GM04503 (cell line): ENCODE measurements around the gene MS4A4E.
A peak's percentile ranks its signal among the peaks of the same experiment; 100 is the strongest.
"Not testable (repeated sequence)": the region's sequence is repeated elsewhere in the genome, so short reads cannot be mapped to it uniquely, and the experiment has no call there.

Experiments
- DNase-seq: peaks from one replicate; pipeline ENCODE4 v3.0.0-alpha.2; 2012; ENCODE audit warnings: low read depth

The MS4A4E gene

DNA sequence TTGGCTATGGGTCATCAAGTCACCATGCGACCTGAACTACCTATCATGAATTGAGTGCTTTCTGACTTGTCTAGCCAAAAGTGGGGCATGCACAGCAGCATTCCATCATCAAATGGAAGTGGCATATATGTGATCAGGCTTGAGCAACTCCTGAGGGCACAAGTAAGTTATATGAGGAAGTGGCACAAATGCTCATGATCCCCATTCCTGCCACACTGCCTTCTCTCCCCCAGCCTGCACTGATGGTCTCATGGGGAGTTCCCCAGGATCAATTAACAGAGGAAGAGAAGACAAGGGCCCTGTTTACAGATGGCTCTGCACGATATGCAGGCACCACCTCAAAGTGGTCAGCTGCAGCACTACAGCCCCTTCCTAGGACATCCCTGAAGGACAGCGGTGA lies 21.8 kb downstream of the MS4A4E start:
- DNase-seq, result no peak

- no peak for DNase-seq
Observed at GRCh38 chr11:60214386-60214785, 28.6 kb downstream of the MS4A4E start.

GRCh38 chr11:60211206-60211605 lies 31.7 kb downstream of the MS4A4E start:
- DNase-seq, result no peak

DNA sequence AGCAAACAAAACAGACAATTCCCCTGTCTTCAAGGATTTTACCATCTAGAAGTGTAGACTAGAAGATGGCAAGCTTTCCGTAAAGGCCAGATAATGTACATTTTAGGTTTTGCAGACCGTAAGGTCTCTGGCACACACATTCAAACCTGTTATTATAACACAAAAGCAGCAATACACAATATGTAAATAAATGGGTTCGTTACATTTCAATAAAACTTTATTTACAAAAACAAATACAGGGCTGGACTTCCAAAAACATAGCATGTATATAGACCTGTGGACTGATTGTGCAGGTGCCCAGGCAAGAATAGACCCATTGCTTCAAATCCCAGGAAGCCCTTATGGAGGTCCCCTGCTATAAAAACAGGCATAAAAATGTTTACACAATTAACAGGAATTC lies 33.0 kb downstream of the MS4A4E start:
- DNase-seq, result no peak

DNA sequence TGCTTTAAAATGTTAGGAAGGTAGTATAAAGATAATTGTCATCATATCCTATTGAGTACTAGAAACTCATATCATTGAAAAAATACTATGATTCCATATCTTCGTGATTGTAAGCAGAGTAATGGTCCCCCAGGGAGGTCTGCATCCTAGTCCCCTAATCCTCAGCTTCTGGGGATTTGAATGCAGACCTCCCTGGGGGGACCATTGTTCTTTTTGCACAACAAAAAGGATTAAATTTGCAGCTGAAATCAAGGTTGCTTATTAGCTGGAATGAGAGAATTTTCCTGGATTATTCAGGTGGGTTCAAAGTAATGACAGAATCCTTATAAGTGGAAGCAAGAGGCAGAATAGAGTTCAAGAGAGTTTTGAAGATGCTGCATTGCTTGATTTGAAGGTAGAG lies 34.0 kb downstream of the MS4A4E start:
- no peak for DNase-seq

- no peak for DNase-seq
Observed at GRCh38 chr11:60208146-60208895, 34.6 kb downstream of the MS4A4E start.

- no peak for DNase-seq
Observed at GRCh38 chr11:60206616-60207015, 36.3 kb downstream of the MS4A4E start.

DNA sequence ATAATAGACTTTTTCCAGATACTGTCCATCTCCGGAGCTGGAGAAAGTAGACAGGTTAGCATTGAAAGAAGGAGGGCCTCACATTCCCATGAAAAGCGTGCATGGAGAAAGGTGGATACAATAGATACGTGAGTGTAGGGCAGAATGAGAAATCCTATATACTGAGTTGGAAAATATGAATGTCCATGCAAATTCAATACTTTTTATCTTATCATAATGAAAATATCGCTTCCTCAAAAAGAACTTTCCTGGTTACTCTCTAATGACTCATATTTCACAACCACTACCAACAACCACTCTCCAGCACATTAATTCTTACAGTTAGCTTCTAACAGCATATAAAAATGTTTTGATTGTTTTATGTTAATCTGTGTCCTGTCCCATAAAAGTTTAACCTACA lies 38.0 kb downstream of the MS4A4E start:
- no peak for DNase-seq

DNA sequence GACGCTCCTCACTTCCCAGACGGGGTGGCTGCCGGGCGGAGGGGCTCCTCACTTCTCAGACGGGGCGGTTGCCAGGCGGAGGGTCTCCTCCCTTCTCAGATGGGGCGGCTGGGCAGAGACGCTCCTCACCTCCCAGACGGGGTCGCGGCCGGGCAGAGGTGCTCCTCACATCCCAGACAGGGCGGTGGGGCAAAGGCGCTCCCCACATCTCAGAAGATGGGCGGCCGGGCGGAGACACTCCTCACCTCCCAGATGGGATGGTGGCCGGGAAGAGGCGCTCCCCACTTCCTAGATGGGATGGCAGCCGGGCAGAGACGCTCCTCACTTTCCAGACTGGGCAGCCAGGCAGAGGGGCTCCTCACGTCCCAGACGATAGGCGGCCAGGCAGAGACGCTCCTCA lies 41.6 kb downstream of the MS4A4E start:
- DNase-seq, result not testable (repeated sequence)

- DNase-seq, result no peak
Observed at GRCh38 chr11:60197442-60197841, 45.5 kb downstream of the MS4A4E start.

DNA sequence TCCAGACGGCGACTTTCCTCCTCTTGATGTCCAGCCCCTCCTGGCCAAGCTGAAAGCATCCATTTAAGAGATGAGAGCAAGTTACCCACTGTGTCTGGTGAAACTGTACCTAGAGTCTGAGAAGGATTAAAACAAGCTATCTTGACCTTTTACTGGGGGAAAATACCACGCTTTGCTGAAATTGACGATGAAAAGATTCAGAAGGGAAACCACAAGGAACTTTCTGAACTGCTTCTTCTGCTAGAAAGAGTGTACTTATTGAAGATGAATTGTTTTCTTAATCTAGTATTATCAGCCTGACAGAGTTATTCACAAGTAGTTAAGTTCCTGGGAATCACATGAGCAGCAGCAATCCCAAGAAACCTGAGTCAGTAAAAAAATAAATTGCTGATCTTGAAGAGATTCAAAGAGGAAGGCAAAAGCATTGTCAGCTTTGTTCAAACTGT lies 47.0 kb downstream of the MS4A4E start:
- no peak for DNase-seq

GRCh38 chr11:60194511-60194910 lies 48.4 kb downstream of the MS4A4E start:
- DNase-seq, result no peak

- DNase-seq, result peak; percentile 10
Observed at GRCh38 chr11:60193687-60194433, 49.1 kb downstream of the MS4A4E start.

- DNase-seq, result not testable (repeated sequence)
Observed at GRCh38 chr11:60192564-60192963, 50.4 kb downstream of the MS4A4E start.

GRCh38 chr11:60188481-60188880 lies 54.5 kb downstream of the MS4A4E start:
- not testable (repeated sequence) for DNase-seq

- not testable (repeated sequence) for DNase-seq
Observed at GRCh38 chr11:60186128-60186527, 56.8 kb downstream of the MS4A4E start.

- not testable (repeated sequence) for DNase-seq
Observed at GRCh38 chr11:60185512-60185827, 57.5 kb downstream of the MS4A4E start.

DNA sequence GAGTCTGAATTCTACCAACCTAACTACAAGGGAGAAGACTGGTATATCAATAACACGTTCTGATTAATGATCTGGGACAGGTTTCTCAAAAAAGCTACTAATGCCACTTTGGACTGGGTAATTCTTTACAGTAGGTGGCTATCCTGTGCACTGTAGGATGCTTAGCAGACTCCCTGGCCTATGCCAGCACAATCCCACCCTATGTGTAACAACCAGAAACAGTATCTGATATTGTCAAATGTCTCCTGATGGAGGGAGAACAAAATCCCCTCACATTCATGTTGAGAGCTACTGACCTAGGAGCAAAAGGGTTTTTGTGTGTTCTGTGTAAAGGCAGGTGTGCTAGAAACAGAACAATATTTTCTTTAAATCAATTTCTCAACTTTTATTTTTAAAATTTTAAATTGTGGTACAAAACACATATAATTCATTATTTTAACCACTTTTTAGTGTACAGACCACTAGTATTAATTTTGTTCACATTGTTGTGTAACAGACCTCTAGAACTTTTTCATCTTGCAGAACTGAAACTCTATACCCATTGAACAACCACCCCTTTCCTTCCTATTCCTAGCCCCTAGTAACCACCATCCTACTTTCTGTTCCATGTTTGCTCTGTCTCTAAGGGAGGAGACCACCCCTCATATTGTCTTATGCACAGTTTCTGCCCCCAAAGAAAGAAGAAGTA lies 58.0 kb downstream of the MS4A4E start:
- no peak for DNase-seq

GRCh38 chr11:60183591-60184205 lies 59.2 kb downstream of the MS4A4E start:
- no peak for DNase-seq

- no peak for DNase-seq
Observed at GRCh38 chr11:60182541-60183330, 60.2 kb downstream of the MS4A4E start, which contains the start of gene MS4A6A. Gene MS4A6A, minus strand, starts transcription at chr11:60183083. Its CDS starts 1,356 bp downstream, at chr11:60181727.

- no peak for DNase-seq
Observed at GRCh38 chr11:60175860-60176275, 67.1 kb downstream of the MS4A4E start.

GRCh38 chr11:60172011-60172410 lies 70.9 kb downstream of the MS4A4E start:
- DNase-seq, result no peak
